Ishikawa (cell line): ENCODE results near the gene POGZ.

Experiments used
- CEBPB ChIP-seq: IDR thresholded peaks from 2 replicates; pipeline ENCODE4 v1.6.1; 2012
- CREB1 ChIP-seq: IDR thresholded peaks from 2 replicates; pipeline ENCODE4 v1.6.1; 2012; ENCODE audit warnings: low read depth
- EGR1 ChIP-seq: IDR thresholded peaks from 2 replicates; pipeline ENCODE4 v1.6.1; 2012
- EP300 ChIP-seq: IDR thresholded peaks from 2 replicates; pipeline ENCODE4 v1.6.1; 2012; ENCODE audit warnings: borderline replicate concordance
- FOXM1 ChIP-seq: IDR thresholded peaks from 2 replicates; pipeline ENCODE4 v1.6.1; 2012; ENCODE audit warnings: low read depth, borderline replicate concordance
- NFIC ChIP-seq: IDR thresholded peaks from 2 replicates; pipeline ENCODE4 v1.6.1; 2012
- RAD21 ChIP-seq: IDR thresholded peaks from 2 replicates; pipeline ENCODE4 v1.6.1; 2012; ENCODE audit warnings: low read depth
- TAF1 ChIP-seq: IDR thresholded peaks from 2 replicates; pipeline ENCODE4 v1.6.1; 2012; ENCODE audit warnings: low read depth, mild to moderate bottlenecking
- TCF12 ChIP-seq: IDR thresholded peaks from 2 replicates; pipeline ENCODE4 v1.6.1; 2012; ENCODE audit warnings: low read depth
- TEAD4 ChIP-seq: IDR thresholded peaks from 2 replicates; pipeline ENCODE4 v1.6.1; 2012
- YY1 ChIP-seq: IDR thresholded peaks from 2 replicates; pipeline ENCODE4 v1.6.1; 2012; ENCODE audit warnings: low read depth
- TF ChIP-seq, protein P1 (sequence below): IDR thresholded peaks from 2 replicates; pipeline ENCODE4 v1.6.1; 2012; ENCODE audit warnings: low read depth, mild to moderate bottlenecking
- TF ChIP-seq, protein P2 (sequence below): IDR thresholded peaks from 2 replicates; pipeline ENCODE4 v1.6.1; 2012
- TF ChIP-seq, protein P3 (sequence below): IDR thresholded peaks from 2 replicates; pipeline ENCODE4 v1.6.1; 2012

DNA sequence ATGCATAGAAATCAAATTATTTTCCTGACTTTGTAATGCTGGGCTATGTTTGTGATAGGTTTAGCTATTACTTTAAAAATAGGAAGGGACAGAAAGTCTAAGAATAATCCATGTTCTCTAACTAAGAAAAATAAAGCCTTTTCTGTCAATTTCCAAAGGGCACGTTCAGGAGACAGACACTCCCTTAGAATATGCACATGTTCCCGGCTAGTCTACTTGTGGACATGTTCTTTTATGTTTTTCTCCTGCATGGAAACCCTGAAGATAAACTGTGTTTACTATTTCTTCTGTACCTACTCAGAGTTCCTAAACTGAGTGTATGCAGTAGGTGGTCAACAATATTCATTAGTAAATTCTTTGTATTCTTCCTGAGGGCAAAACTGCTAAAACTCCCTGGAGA lies 47.4 kb downstream of the POGZ start:
- TF ChIP-seq, protein P1, sequence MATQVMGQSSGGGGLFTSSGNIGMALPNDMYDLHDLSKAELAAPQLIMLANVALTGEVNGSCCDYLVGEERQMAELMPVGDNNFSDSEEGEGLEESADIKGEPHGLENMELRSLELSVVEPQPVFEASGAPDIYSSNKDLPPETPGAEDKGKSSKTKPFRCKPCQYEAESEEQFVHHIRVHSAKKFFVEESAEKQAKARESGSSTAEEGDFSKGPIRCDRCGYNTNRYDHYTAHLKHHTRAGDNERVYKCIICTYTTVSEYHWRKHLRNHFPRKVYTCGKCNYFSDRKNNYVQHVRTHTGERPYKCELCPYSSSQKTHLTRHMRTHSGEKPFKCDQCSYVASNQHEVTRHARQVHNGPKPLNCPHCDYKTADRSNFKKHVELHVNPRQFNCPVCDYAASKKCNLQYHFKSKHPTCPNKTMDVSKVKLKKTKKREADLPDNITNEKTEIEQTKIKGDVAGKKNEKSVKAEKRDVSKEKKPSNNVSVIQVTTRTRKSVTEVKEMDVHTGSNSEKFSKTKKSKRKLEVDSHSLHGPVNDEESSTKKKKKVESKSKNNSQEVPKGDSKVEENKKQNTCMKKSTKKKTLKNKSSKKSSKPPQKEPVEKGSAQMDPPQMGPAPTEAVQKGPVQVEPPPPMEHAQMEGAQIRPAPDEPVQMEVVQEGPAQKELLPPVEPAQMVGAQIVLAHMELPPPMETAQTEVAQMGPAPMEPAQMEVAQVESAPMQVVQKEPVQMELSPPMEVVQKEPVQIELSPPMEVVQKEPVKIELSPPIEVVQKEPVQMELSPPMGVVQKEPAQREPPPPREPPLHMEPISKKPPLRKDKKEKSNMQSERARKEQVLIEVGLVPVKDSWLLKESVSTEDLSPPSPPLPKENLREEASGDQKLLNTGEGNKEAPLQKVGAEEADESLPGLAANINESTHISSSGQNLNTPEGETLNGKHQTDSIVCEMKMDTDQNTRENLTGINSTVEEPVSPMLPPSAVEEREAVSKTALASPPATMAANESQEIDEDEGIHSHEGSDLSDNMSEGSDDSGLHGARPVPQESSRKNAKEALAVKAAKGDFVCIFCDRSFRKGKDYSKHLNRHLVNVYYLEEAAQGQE: no peak
- TF ChIP-seq NFIC (no peak), YY1 (no peak), EP300 (no peak), TEAD4 (no peak), RAD21 (no peak), EGR1 (no peak), CREB1 (no peak), TAF1 (no peak), CEBPB (no peak), TCF12 (no peak), FOXM1 (no peak)
- TF ChIP-seq, protein P2, sequence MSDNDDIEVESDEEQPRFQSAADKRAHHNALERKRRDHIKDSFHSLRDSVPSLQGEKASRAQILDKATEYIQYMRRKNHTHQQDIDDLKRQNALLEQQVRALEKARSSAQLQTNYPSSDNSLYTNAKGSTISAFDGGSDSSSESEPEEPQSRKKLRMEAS: no peak
- TF ChIP-seq, protein P3, sequence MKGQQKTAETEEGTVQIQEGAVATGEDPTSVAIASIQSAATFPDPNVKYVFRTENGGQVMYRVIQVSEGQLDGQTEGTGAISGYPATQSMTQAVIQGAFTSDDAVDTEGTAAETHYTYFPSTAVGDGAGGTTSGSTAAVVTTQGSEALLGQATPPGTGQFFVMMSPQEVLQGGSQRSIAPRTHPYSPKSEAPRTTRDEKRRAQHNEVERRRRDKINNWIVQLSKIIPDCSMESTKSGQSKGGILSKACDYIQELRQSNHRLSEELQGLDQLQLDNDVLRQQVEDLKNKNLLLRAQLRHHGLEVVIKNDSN: no peak
